ENCODE data around the gene GSKIP.
A peak's percentile ranks its signal among the peaks of the same experiment; 100 is the strongest.

The GSKIP gene

GRCh38 chr14:96383445-96383844, 20.1 kb downstream of the GSKIP start:
- DNase-seq: no peak

- no peak for DNase-seq
Observed at GRCh38 chr14:96384053-96384452, 20.7 kb downstream of the GSKIP start.

- no peak for DNase-seq
Observed at GRCh38 chr14:96384740-96385139, 21.4 kb downstream of the GSKIP start.

DNA sequence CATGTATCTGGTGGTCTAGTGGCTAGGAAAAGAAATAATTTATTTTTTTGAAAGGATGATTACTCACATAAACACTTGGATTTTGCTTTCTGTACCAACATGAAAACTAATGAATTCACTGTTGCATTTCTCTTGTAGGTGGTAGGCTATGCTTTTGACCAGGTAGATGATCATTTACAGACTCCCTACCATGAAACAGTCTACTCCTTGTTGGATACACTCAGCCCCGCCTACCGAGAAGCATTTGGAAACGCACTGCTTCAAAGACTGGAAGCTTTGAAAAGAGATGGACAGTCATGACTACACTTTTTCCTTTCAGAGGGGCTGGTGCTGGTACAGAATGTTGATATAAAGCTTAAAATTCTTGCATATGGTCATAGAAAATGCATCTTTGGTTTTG, 22.1 kb downstream of the GSKIP start:
- DNase-seq: no peak

DNA sequence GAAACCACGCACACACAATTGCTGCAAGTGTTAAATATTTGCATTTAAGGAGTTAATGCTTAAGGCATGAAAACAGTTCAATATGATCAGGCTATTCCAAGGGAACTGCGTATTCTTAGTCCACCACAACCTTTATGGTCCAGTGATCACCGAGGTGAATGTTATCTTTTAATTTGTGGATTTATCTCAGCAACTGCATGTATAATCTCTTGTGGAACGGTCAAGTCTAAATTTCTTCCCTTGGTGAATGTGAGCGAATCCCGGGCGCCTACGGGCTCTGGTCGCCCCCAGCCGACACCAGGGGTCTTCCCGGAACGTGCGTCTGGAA, 27.6 kb downstream of the GSKIP start:
- no peak for DNase-seq

GRCh38 chr14:96391293-96392118, 28.2 kb downstream of the GSKIP start:
- DNase-seq: peak; percentile 82 to 97

DNA sequence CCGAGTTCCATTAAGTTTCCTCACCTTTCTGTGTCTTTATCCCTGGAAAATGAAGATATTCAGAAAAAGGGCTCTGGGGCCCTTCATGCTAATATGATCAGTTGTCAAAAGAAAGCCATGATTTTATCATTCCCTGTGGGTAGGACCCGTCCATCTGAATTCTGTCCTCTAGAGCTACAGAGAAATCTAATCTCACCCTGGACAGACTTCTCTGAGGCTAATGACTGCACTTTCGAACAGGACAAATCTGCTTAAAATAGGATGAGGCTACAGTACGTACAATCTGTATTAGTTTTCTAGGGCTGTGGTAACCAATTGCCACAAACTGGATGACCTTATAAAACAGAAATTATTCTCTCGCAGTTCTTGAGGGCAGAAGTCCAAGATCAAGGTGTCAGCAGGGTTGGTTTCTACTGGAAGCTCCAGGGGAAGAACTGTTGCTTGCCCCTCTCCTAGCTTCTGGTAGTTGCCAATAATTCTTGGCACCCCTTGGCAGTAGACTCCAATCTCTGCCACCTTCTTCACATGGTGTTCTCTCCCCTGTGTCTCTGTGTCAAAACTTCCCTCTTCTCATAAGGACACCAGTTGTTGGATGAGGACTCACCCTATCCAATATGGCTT, 29.9 kb downstream of the GSKIP start:
- no peak for DNase-seq

DNA sequence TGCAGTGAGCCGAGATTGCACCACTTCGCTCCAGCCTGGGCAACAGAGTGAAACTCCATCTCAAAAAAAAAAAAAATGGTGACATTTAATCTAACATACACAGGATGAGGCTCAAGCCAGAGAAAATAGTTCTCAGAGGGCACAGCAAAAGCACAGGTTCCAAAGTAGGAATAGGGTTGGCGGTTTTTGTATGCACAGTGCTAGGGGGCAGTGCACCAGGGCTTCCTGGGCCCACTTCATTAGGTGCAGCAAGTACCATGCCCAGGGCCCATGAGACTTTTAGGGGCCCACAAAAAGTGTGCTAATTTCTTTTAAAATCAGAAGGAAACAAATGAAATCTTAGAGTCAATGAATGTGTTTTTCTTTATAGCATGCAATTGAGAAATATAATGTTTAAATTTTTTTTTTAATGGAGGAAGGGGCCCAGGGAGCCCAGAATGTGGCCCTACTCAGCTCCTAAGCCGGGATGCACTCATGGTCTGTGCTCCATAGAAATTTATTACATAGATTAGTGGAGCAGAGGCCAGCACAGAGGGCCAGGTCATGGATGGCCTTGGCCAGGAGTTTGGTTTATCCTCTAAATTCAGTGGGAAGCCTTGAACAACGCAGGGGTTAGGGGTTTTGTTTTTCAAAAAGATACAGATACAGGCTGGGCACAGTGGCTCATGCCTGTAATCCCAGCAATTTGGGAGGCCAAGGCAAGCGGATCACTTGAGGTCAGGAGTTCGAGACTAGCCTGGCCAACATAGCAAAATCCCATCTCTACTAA, 30.9 kb downstream of the GSKIP start:
- no peak for DNase-seq

- no peak for DNase-seq
Observed at GRCh38 chr14:96398432-96398831, 35.1 kb downstream of the GSKIP start.

GRCh38 chr14:96398921-96399320, 35.6 kb downstream of the GSKIP start:
- no peak for DNase-seq

DNA sequence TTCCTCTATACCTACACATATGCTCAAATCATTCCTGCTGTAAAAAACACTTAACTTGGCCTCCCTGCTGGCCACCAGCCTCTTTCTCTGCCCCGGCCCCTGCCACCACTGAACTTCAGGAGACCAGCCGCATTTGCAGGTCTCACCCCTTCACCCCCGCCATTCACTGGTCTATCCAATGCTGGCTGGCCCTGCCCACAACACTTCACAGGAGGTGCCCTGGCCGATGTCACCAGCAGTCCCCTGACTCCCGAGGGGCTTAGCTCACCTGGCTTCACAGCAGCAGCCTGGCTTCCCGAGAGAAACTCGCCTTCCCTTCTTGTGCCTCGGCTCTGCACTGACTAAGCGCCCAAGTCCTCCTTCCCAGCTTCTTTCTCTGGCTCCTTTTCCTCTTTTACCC, 36.1 kb downstream of the GSKIP start:
- DNase-seq: no peak

GRCh38 chr14:96400495-96400894, 37.2 kb downstream of the GSKIP start:
- DNase-seq: no peak

GRCh38 chr14:96403409-96403808, 40.1 kb downstream of the GSKIP start:
- DNase-seq: no peak

DNA sequence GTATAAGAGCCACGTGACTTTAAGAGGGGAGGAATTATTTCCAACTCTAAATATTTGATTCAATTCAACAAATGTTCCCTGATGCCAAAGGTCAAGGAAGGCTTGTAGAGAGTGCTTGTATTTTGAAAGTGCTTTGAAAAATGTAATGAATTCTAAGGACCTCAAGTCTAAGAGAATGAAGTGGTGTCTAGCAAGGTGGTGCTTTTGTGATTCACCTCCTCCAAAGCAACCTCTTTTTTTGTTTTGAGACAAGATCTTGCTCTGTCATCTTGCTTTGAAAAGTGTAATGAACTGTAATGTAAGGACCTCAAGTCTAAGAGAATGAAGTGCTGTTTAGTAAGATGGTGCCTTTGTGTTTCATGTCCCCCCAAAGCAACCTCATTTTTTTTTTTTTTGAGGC, 42.4 kb downstream of the GSKIP start:
- no peak for DNase-seq

GRCh38 chr14:96407935-96408570, 44.7 kb downstream of the GSKIP start:
- DNase-seq: no peak

DNA sequence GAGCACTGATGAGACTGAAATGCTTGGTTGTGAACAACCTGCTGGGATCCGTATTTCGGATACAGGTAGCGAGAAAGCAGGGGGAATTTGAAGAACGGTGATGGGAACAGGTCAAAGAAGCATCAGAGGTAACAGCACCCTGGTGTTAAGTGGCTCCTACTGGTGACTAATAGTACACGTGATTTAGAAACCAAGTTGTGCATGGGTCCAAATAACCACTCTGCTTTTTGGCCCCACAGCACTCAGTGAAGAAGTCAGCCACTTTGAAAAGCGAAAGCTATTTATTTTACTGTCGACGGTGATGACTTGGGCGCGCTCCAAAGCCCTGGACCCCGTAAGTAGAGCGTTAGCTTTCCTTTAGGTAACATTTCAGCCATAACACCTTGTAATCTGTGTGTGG, 45.3 kb downstream of the GSKIP start:
- DNase-seq: no peak

DNA sequence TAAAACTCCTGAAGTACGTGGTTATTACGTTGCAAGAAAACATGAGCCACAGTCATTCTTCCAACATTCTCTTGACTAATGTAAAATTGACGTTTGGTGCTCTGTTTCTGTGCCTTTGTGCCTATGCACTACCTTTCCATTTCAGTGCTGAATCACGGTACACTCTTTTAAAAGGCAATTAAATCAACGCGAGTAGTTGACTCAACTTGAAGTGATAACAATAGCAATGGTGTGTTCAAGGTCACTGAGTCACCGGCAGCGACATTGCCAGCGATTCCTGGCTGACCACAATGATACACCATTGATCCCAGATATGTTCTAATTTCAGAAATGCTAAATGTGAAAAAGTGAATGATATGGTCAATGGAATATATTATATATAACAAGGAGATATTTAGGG, 46.4 kb downstream of the GSKIP start:
- DNase-seq: no peak

DNA sequence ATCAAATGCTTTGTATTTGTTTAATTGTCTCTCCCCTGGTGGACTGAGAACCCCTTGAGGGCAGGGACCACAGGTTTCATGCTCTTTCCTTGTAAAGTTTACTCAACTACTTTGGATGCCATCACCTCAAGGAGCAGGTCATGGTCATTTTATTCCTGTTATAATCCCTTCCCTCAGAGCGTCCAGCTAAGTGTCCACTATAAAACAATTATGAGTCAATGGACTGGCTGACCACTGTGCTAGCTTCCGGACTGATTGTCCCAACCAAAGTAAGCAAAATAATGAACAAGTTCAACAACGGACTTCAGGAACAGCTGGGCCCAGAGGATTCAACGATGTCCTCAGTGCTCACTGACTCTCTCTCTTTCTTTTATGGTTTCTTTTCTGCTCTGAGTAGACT, 46.8 kb downstream of the GSKIP start:
- DNase-seq: no peak

DNA sequence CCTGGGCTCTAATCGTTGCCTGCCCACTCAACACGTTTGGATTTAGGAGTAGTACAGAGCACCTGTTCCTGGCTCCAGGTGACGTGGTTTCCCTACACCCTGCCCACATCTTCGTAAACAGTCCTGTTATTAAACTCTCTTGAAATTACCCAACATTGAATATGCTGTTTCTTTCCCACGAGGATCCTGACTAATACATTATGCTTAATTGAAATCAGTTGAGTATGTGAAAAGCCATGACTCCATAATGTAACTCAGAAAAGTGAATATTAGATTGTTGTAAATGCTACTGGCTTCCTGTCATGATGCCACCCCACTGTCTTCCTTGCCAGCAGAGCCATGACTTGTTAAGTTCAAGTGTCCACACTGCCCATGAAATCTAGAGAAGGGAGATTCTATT, 50.2 kb downstream of the GSKIP start:
- DNase-seq: no peak

DNA sequence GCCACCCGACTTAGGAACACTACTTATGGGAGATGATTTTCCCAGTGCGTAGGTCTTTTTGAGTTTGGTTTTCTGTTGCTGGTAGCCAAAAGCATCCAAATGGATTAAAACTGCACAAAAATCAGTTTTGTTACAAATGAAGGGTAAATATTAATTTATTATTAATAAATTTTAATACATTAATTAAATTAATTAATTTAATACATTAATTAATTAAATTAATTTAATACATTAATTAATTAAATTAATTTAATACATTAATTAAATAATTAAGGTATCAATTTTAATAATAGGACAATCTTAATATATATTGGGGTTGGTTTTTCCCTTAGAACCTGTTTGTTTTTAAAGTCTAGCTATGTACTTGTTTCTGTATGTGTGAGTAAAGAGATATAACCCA, 52.2 kb downstream of the GSKIP start:
- no peak for DNase-seq

GRCh38 chr14:96416292-96416691, 53.0 kb downstream of the GSKIP start:
- no peak for DNase-seq

DNA sequence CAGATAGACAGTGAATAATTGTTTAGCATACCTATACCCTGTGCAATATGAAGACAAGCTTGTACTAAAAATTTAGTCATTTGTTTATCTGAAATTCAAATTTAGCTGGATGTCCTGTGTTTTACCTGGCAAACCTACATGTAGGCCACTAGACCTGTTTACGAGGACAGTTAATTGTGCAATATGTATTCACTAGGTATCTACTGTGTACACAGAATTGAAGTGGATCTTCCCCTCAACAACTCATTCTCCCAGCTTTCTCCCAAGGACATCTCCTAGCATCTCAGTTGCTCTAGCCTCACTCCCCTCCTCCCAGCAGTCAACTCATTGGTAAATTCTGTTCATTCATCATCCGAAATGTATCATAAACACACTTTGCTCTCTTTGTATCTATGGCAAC, 53.9 kb downstream of the GSKIP start:
- DNase-seq: no peak

DNA sequence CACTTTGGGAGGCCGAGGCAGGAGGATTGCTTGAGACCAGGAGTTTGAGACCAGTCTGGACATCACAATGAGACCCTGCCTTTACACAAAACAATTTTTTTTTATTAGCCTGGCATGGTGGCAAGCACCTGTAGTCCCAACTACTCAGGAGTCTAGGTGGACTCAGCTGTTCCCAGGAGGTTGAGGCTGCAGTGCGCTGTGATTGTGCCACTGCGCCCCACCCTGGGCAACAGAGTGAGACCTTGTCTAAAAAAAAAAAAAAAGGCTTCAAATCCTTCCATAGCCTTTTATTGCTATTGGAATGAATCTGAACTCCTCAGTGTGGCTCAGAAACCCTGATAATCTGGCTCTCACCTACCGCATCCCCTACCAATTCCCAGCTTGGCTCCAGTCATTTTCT, 54.7 kb downstream of the GSKIP start:
- no peak for DNase-seq

- no peak for DNase-seq
Observed at GRCh38 chr14:96421236-96421635, 57.9 kb downstream of the GSKIP start.

Measured in NCI-H446 (cell line).